ENCODE data around the gene GLI3.

GLI3 gene

GRCh38 chr7:42198974-42199668, 37.9 kb downstream of the GLI3 start:
- peak overlapping the region; percentile 40 for H3K27ac ChIP-seq
- TF ChIP-seq CTCF (conservative IDR thresholded peaks at IDR 0.05): no peak

- TF ChIP-seq CTCF (conservative IDR thresholded peaks at IDR 0.05): no peak
- H3K27ac ChIP-seq: no peak overlapping the region
Measured at GRCh38 chr7:42198296-42198695, 38.7 kb downstream of the GLI3 start.

- no peak overlapping the region for H3K27ac ChIP-seq
- TF ChIP-seq CTCF (conservative IDR thresholded peaks at IDR 0.05): no peak
Measured at GRCh38 chr7:42197451-42197850, 39.6 kb downstream of the GLI3 start.

- TF ChIP-seq CTCF (conservative IDR thresholded peaks at IDR 0.05): no peak
- H3K27ac ChIP-seq: no peak overlapping the region
Measured at GRCh38 chr7:42194238-42194637, 42.8 kb downstream of the GLI3 start.

GRCh38 chr7:42193471-42194129, 43.4 kb downstream of the GLI3 start:
- TF ChIP-seq CTCF (conservative IDR thresholded peaks at IDR 0.05): no peak
- H3K27ac ChIP-seq: no peak overlapping the region

- no peak for TF ChIP-seq CTCF (conservative IDR thresholded peaks at IDR 0.05)
- no peak overlapping the region for H3K27ac ChIP-seq
Measured at GRCh38 chr7:42192851-42193461, 44.1 kb downstream of the GLI3 start.

GRCh38 chr7:42192066-42192465, 44.9 kb downstream of the GLI3 start:
- H3K27ac ChIP-seq: no peak overlapping the region

More at GRCh38 chr7:42192066-42192465, 44.9 kb downstream of the GLI3 start:
- no peak for TF ChIP-seq CTCF (conservative IDR thresholded peaks at IDR 0.05)

Data from VCaP (cell line).